HPDE6-E6E7 (cell line): Measurements from ENCODE around the gene ZNF236.
"Not testable (repeated sequence)": the region's sequence is repeated elsewhere in the genome, so short reads cannot be mapped to it uniquely, and the experiment has no call there.

ENCODE experiments used
- DNase-seq: peaks from one replicate; pipeline ENCODE4 v3.0.0; 2011; ENCODE audit warnings: missing footprints; ENCODE audit errors: extremely low spot score

The ZNF236 gene

DNA sequence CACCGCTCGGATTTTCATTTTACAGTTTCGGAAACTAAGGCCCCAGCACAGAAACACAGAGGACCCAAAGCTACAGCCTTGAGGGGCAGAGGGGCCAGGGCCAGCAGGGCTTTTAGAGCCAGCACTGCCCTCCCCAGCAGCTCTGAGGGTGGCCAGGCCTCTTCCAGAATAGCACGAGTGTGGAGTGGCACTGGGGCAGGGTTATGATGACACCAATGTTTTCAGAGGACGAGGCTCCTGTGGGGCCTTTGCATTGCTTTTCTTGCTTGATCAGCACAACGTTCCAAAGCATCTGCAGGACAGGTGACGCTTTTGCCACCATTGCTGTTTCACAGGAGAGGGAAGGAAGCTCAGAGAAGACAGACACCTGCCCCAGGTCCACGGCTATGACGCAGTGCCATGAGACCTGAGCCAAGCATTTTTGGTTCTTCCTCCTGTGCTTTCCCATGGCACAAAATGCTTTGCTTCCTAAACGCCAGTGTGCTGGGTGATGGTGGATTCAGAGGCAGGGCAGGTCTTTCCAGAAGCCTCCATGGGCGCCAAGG is 183.4 kb downstream of the ZNF236 start:
- DNase-seq = no peak

GRCh38 chr18:77006305-77007175 is 184.2 kb downstream of the ZNF236 start:
- DNase-seq = no peak

GRCh38 chr18:77007251-77007650 is 184.9 kb downstream of the ZNF236 start:
- DNase-seq = no peak

- no peak for DNase-seq
Measured at GRCh38 chr18:77008006-77008405, 185.6 kb downstream of the ZNF236 start.

- no peak for DNase-seq
Measured at GRCh38 chr18:77008576-77009315, 186.4 kb downstream of the ZNF236 start.

DNA sequence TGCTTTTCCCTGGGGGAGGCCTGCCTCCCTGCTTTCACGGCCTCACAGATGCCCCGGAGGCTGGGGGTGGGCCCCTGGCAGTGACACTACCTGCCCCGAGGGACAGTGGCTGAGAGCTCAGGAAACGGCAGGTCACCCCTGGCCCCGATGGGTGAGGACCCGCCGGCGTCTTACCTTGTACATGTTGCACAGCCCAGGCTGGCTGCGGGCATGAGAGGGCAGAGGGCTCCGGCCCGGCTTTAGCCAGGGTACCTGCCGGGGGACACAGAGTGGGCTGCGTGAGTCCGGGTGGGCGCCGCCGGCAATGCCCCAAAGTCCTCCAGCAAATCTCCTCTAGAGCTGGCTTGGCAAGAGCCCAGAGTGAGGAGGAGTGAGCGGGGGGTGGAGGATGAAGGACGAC is 187.3 kb downstream of the ZNF236 start:
- no peak for DNase-seq

- no peak for DNase-seq
Measured at GRCh38 chr18:77012120-77012519, 189.8 kb downstream of the ZNF236 start.

GRCh38 chr18:77012806-77013541 is 190.6 kb downstream of the ZNF236 start:
- DNase-seq = no peak

DNA sequence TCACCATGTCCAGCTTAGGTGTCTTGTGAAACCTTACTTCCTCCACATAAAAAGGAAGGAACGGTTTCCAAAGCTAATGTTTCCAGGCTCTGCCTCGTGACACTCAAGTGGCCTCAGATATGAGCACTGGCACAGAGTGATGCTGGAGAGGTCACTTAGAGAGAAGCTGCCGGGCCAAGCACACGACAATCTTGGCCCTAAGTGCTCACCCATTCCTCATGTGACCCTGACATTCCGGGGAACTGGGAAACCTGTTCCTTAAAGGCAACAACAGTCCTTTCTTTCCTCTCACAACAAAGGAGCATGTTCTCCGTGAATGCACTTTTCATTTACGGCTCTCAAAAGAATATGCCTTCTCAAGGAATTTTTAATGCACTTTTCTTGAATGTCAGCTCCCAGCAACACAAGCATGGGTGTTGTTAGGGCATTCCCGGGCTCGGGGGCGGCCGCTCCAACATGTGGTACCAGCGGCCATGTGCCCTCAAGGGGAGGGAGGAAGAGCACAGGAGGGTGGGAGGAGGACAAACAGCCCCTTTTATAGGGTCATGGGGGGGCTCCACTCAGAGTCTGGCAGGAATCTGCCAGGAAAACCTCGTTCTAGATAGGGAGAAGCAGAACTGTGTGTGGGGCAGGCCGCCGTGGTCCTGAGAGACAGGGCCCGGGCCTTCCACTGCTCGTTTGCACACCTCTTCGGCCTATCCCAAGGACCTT is 191.6 kb downstream of the ZNF236 start:
- no peak for DNase-seq

- DNase-seq = no peak
Measured at GRCh38 chr18:77014538-77014937, 192.2 kb downstream of the ZNF236 start.

GRCh38 chr18:77015169-77015568 is 192.8 kb downstream of the ZNF236 start:
- DNase-seq = no peak

- no peak for DNase-seq
Measured at GRCh38 chr18:77015771-77016710, 193.7 kb downstream of the ZNF236 start.

DNA sequence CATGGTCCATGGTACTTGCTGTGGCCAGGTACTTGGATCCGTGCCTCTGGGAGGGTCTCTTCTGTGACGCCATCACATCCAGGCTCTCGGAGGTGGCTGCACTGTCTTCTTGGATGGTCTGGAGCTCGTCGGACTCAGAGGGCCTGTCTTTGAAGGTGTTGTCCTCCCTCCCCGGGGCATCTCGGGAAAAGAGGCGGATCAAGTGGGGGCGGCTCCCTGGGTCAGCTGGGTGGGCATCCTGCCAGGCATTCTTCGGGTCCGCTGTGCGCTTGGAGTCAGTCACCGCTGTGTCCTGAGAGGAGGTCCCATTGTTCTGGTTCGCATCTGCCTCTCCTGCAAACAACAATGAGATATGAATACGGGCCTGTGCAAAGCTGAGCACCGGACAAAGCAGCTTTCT is 194.6 kb downstream of the ZNF236 start:
- DNase-seq = no peak

DNA sequence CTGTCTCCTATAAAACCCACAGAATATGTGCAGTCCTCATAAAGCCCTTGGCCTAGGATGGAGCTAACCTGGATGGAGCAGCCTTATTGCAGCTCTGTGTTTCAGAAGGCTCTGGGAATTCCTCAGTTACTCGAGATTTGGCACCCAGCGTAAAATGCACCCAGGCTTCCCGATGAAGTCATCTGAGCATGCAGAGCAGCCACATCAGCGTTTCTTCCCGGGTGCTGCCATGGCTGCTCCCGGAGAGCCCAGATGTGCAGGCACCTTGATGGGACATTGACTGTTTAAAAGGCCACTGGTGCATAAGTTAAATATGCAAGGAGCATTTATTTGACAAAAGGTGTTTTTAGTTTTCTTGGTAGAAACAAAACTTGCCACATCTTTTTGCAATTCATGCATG is 195.0 kb downstream of the ZNF236 start:
- no peak for DNase-seq

- not testable (repeated sequence) for DNase-seq
Measured at GRCh38 chr18:77018650-77019049, 196.3 kb downstream of the ZNF236 start.

DNA sequence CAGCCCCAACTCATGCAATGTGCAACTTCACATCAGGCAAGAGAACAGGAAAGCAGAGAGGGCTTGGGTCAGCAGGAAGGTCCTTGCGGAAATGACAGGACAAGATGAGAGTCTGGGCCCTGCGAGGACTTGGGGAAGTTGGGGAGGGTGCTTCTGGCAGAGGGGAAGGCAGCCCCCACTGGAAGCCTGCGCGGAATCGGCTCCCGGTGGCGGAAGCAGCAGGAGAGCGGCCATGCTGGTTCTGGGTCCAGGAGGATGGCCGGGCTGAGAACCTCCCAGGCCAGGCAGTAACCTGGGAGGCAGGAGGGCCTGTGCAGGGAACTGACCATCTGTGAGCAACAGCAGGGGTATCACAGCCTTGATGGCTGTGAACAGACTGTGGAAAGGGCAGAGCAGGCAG is 197.3 kb downstream of the ZNF236 start:
- DNase-seq = no peak
